Hepatocyte (in vitro differentiated cells): Measurements from ENCODE around the gene BPIFB6.

Experiments used
- CTCF ChIP-seq: fragments of 200-600 bp; sonication (generic); IDR thresholded peaks from 2 replicates; pipeline ENCODE4 v1.5.1; 2016; ENCODE audit warnings: antibody characterized with exemption, mild to moderate bottlenecking; ENCODE audit not compliant: poor library complexity
- EZH2 ChIP-seq: fragments of 200-600 bp; sonication (generic); IDR thresholded peaks from 2 replicates; pipeline ENCODE4 v1.6.1; 2016; ENCODE audit warnings: antibody characterized with exemption, mild to moderate bottlenecking, borderline replicate concordance
- EZH2phosphoT487 ChIP-seq: fragments of 200-600 bp; sonication (generic); IDR thresholded peaks from one replicate; pipeline ENCODE4 v1.6.1; 2018; ENCODE audit warnings: antibody characterized with exemption, mild to moderate bottlenecking, low read depth, moderate library complexity; ENCODE audit not compliant: unreplicated experiment, severe bottlenecking

- TF ChIP-seq CTCF = no peak
- TF ChIP-seq EZH2 = no peak
- no peak for TF ChIP-seq EZH2phosphoT487
These were observed 60.2 kb downstream of the BPIFB6 start for GRCh38 chr20:33091693-33092092.
